A549 (cell line): ENCODE data around the gene CHST2. TPM values are rescaled to one million over a fixed set of nuclear protein-coding genes. Genes with fewer than 3 reads are reported as not detected.

Source experiments
- ATAC-seq, 2 experiments: fragments of 200-7000 bp in 1 of 2; fragments of >200 bp in 1 of 2; cut with Nextera tagmentation in 1 of 2; cut with Tn5 transposase in 1 of 2; 3 replicates each; pipeline versions ENCODE4 v1.8.0 to v1.9.1; 2018 to 2020; ENCODE audit warnings: mild to moderate bottlenecking in 1 of 2, moderate library complexity in 1 of 2
- CTCF ChIA-PET: fragments of 300-600 bp; sonication (Branson Sonifier 250); formaldehyde crosslinking; extraction: SDS; loops from one replicate; lab custom pipeline; 2021; ENCODE audit warnings: antibody characterized with exemption, inconsistent platforms; lab: Yijun Ruan, JAX
- POLR2A ChIA-PET: fragments of 350-600 bp; formaldehyde crosslinking; extraction: SDS; loops from one replicate; lab custom pipeline; 2021; ENCODE audit warnings: antibody characterized with exemption, inconsistent platforms; lab: Yijun Ruan, JAX
- DNase-seq, 2 experiments: peaks; one replicate each; pipeline versions ENCODE4 v3.0.0 to v3.0.0-alpha.2; 2011 to 2016; ENCODE audit warnings: low read depth in 1 of 2, low spot score in 1 of 2
- FAIRE-seq: peaks from 2 replicates; lab custom pipeline; 2011; peaks lifted over from hg19 to GRCh38; lab: Jason Lieb, UNC
- H3K27ac ChIP-seq, 2 experiments: fragments of >200 bp; sonication (Bioruptor Twin); formaldehyde crosslinking; 3 replicates each; pipeline ENCODE4 v1.5.1; 2016 to 2017
- H3K4me1 ChIP-seq: fragments of >200 bp; sonication (Bioruptor Twin); formaldehyde crosslinking; 3 replicates; pipeline ENCODE4 v1.6.1; 2016
- H3K4me2 ChIP-seq: fragments of >200 bp; sonication (Bioruptor Twin); formaldehyde crosslinking; 3 replicates; pipeline ENCODE4 v1.6.1; 2016
- H3K4me3 ChIP-seq: fragments of >200 bp; sonication (Bioruptor Twin); formaldehyde crosslinking; 3 replicates; pipeline ENCODE4 v1.5.1; 2016
- H3K9me3 ChIP-seq: fragments of >200 bp; sonication (Bioruptor Twin); formaldehyde crosslinking; 3 replicates; pipeline ENCODE4 v1.6.1; 2016
- CEBPB ChIP-seq, 2 experiments: fragments of >200 bp in 1 of 2; sonication (Bioruptor Twin) in 1 of 2; formaldehyde crosslinking in 1 of 2; IDR thresholded peaks; 2 replicates each; pipeline ENCODE4 v1.6.1; 2012 to 2016
- CHD2 ChIP-seq: fragments of 150-350 bp; IDR thresholded peaks from 2 replicates; pipeline ENCODE4 v1.6.1; 2014; ENCODE audit warnings: low read length; ENCODE audit not compliant: partially characterized antibody
- CTCF ChIP-seq: fragments of >200 bp; sonication (Bioruptor Twin); formaldehyde crosslinking; IDR thresholded peaks from 3 replicates; pipeline ENCODE4 v1.5.1; 2016
- EHF ChIP-seq: fragments of 250-450 bp; sonication (Bioruptor Pico); IDR thresholded peaks from 2 replicates; pipeline ENCODE4 v1.5.0; 2020; ENCODE audit warnings: mild to moderate bottlenecking
- ELK1 ChIP-seq: fragments of 150-350 bp; IDR thresholded peaks from 2 replicates; pipeline ENCODE4 v1.6.1; 2014; ENCODE audit warnings: low read depth, mild to moderate bottlenecking, low read length
- EP300 ChIP-seq, 2 experiments: fragments of >200 bp; sonication (Bioruptor Twin); formaldehyde crosslinking; IDR thresholded peaks; 2 replicates in 1 of 2; 3 replicates in 1 of 2; pipeline ENCODE4 v1.6.1; 2016 to 2017
- ESRRA ChIP-seq: fragments of 150-350 bp; IDR thresholded peaks from 2 replicates; pipeline ENCODE4 v1.6.1; 2014; ENCODE audit warnings: mild to moderate bottlenecking, low read length, borderline replicate concordance
- FOXS1 ChIP-seq: fragments of 250-450 bp; sonication (Bioruptor Pico); IDR thresholded peaks from 2 replicates; pipeline ENCODE4 v1.5.0; 2020; ENCODE audit warnings: mild to moderate bottlenecking, moderate library complexity
- HEYL ChIP-seq: fragments of 250-450 bp; sonication (Bioruptor Pico); IDR thresholded peaks from 2 replicates; pipeline ENCODE4 v1.8.0; 2021; ENCODE audit warnings: mild to moderate bottlenecking, moderate library complexity
- HOXA7 ChIP-seq: fragments of 250-450 bp; sonication (Bioruptor Pico); IDR thresholded peaks from 2 replicates; pipeline ENCODE4 v1.5.0; 2020; ENCODE audit warnings: mild to moderate bottlenecking, moderate library complexity
- HOXB13 ChIP-seq: fragments of 250-450 bp; sonication (Bioruptor Pico); IDR thresholded peaks from 2 replicates; pipeline ENCODE4 v1.5.0; 2020; ENCODE audit warnings: low read depth, mild to moderate bottlenecking, moderate library complexity
- HOXB5 ChIP-seq: fragments of 250-450 bp; sonication (Bioruptor Pico); IDR thresholded peaks from 2 replicates; pipeline ENCODE4 v1.5.0; 2020; ENCODE audit warnings: mild to moderate bottlenecking, moderate library complexity
- JUN ChIP-seq, 2 experiments: fragments of >200 bp; sonication (Bioruptor Twin); formaldehyde crosslinking; IDR thresholded peaks; 2 replicates in 1 of 2; 3 replicates in 1 of 2; pipeline ENCODE4 v1.6.1; 2016 to 2017
- NPAS2 ChIP-seq: fragments of 250-450 bp; sonication (Bioruptor Pico); IDR thresholded peaks from 2 replicates; pipeline ENCODE4 v1.8.0; 2022; ENCODE audit warnings: mild to moderate bottlenecking, moderate library complexity, borderline replicate concordance
- NR3C1 ChIP-seq: fragments of >200 bp; sonication (Bioruptor Twin); formaldehyde crosslinking; IDR thresholded peaks from 3 replicates; pipeline ENCODE4 v1.6.1; 2017
- PBX3 ChIP-seq: IDR thresholded peaks from 2 replicates; pipeline ENCODE4 v1.6.1; 2012
- POLR2A ChIP-seq: IDR thresholded peaks from 2 replicates; pipeline ENCODE4 v1.6.1; 2012; ENCODE audit warnings: mild to moderate bottlenecking, low read length
- POLR2AphosphoS2 ChIP-seq: conservative IDR thresholded peaks from 2 replicates; pipeline ENCODE4 v1.6.1; 2012; ENCODE audit warnings: low read length, improper control_type of control experiment, inconsistent platforms
- RCOR1 ChIP-seq: fragments of 150-350 bp; IDR thresholded peaks from 2 replicates; pipeline ENCODE4 v1.6.1; 2014; ENCODE audit warnings: antibody characterized with exemption, low read length, low read depth
- RFX5 ChIP-seq: fragments of 450-650 bp; IDR thresholded peaks from 2 replicates; pipeline ENCODE4 v1.7.1; 2014; ENCODE audit warnings: antibody characterized with exemption, mild to moderate bottlenecking, moderate library complexity
- WGBS: methylation state at CpG from one replicate; pipeline ENCODE4 v1.1.6; 2017; ENCODE audit errors: missing lambda C conversion rate; 5-methylcytosine and 5-hydroxymethylcytosine counted together
- polyA plus RNA-seq, 4 experiments: library from polyadenylated mRNA; depleted of rRNA in 3 of 4; stranded (reverse); fragments of >200 nt; fragmentation: RNase III in 1 of 4; extraction: RNeasy Plus Mini Kit Qiagen cat#74134 plus additional on column Dnase treatment in 1 of 4; gene quantifications; 2 replicates in 3 of 4; 3 replicates in 1 of 4; pipeline ENCODE4 v1.2.3, GENCODE V29; 2011 to 2017
- TF ChIP-seq, protein P1 (sequence below): fragments of 450-650 bp; IDR thresholded peaks from 2 replicates; pipeline ENCODE4 v1.6.1; 2014; ENCODE audit warnings: antibody characterized with exemption
- TF ChIP-seq, protein P2 (sequence below): fragments of >200 bp; sonication (Bioruptor Twin); formaldehyde crosslinking; IDR thresholded peaks from 3 replicates; pipeline ENCODE4 v1.6.1; 2016

Gene CHST2
- polyA plus RNA-seq, 2 of the 4 experiments (the other 2 are of a cell fraction), result 0.04 to 0.26 TPM

DNA sequence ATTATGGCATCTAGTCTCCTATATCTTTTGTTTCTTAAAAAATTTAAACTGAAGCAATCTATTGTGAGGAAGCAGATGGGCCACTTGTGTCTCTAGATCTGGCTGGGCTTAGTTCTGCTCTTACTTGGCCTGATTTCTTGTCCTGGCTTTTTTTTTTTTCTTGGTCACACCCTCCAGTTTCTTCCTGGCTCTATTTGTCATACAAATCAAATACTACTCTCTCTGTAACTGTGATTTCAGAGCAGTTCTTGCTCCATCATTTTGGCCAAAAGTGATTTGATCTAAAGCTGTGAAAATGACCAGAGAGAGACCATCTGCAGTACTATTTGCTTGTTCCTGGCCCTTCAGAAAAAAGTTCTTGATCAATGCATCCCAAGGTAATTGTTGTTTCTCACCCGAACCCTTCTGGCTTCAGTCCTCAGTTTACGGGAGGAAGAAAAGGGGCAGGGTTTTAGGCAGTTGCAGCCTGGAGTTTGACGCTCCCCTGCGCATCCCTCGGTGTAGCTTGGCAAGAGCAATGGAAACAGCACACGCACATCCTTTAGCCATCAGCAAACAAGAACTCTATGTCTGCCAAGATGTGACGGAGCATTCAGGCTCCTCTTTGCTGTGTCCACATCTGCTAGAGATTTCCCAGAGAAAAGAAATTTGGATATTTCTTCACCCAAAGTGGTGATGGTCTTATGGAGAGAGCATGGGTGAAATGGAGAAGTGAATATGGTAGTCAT lies 31.6 kb downstream of the CHST2 start:
- Histone ChIP-seq H3K4me1 (no peaks in the 10 kb centered on the region), H3K27ac (no peak overlapping the region), H3K4me3 (no peak overlapping the region)
- DNase-seq, result no peak
- ChIA-PET CTCF (interaction anchor here (0.6 kb wide), 1 partner anchor 1950 kb away, joined by 3 read pairs; no protein-coding TSS in a partner anchor), POLR2A (no interaction called here)
- no peak for FAIRE-seq
- WGBS, result 71% methylated on average over 7 of the region's 7 CpGs
- no peak for ATAC-seq
- TF ChIP-seq RFX5 (no peak), HOXA7 (CRISPR knock-in tag) (no peak), EP300 (IDR thresholded peaks at IDR 0.05) (no peak), ESRRA (no peak), JUN (IDR thresholded peaks at IDR 0.05) (no peak), NPAS2 (CRISPR knock-in tag) (no peak), NR3C1 (no peak), POLR2A (no peak), FOXS1 (CRISPR knock-in tag) (no peak), EHF (CRISPR knock-in tag) (no peak), HOXB13 (CRISPR knock-in tag) (no peak), PBX3 (no peak), ELK1 (no peak), POLR2AphosphoS2 (no peak), CEBPB (IDR thresholded peaks at IDR 0.05) (no peak)
- TF ChIP-seq, protein P1, sequence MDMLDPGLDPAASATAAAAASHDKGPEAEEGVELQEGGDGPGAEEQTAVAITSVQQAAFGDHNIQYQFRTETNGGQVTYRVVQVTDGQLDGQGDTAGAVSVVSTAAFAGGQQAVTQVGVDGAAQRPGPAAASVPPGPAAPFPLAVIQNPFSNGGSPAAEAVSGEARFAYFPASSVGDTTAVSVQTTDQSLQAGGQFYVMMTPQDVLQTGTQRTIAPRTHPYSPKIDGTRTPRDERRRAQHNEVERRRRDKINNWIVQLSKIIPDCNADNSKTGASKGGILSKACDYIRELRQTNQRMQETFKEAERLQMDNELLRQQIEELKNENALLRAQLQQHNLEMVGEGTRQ, result no peak
- TF ChIP-seq, protein P2, sequence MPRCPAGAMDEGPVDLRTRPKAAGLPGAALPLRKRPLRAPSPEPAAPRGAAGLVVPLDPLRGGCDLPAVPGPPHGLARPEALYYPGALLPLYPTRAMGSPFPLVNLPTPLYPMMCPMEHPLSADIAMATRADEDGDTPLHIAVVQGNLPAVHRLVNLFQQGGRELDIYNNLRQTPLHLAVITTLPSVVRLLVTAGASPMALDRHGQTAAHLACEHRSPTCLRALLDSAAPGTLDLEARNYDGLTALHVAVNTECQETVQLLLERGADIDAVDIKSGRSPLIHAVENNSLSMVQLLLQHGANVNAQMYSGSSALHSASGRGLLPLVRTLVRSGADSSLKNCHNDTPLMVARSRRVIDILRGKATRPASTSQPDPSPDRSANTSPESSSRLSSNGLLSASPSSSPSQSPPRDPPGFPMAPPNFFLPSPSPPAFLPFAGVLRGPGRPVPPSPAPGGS, result no peak
- TF ChIP-seq, all 56 proteins: peak for 0
- Histone ChIP-seq H3K4me2 (no peak overlapping the region), H3K9me3 (no peaks in the 10 kb centered on the region)

DNA sequence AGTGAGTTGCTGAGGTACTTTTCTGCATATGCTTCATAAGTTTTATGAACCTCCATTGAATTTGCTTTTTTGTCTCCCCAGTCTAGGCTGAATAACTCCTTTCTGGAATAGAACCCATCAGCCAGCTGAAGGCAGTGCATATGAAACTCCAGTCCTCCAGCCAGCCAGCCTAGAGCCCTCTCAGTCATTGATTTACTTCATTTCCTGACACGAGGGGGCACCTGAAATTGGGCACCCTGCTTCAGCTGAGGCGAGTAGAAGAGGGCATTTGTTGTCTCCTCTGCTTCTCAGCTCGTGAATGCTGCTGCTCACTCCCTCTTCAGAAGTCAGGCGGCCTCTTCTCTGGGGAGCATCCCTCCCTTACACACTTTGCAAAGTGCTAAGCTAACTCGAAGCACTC lies 32.5 kb downstream of the CHST2 start:
- TF ChIP-seq CTCF, result no peak
- TF ChIP-seq CHD2, result no peak
- no peak for TF ChIP-seq ELK1
- TF ChIP-seq HOXB13 (CRISPR knock-in tag), result no peak
- no peak for TF ChIP-seq HOXB5 (CRISPR knock-in tag)
- no peak for TF ChIP-seq HEYL (CRISPR knock-in tag)
- no peak for TF ChIP-seq RCOR1
- no peak for TF ChIP-seq CEBPB (IDR thresholded peaks at IDR 0.05)
- Histone ChIP-seq H3K4me1 (no peaks in the 10 kb centered on the region), H3K9me3 (no peaks in the 10 kb centered on the region), H3K4me3 (no peak overlapping the region), H3K4me2 (no peak overlapping the region), H3K27ac (no peak overlapping the region)
- ATAC-seq (0 out of 6 replicates have a peak, but pooled peaks of 1 of the 2 experiments have one; percentile 24), FAIRE-seq (no peak), DNase-seq (no peak)
- ChIA-PET CTCF (no interaction called here), POLR2A (no interaction called here)
- WGBS, result 12% methylated on average over 5 of the region's 5 CpGs
